IMR-90 (cell line): ENCODE measurements around the gene IQCK. TPM values are rescaled to one million over a fixed set of nuclear protein-coding genes. Genes with fewer than 3 reads are reported as not detected.

Experiments used
- ATAC-seq: fragments of 200-7000 bp; cut with Tn5 transposase; 2 replicates; pipeline ENCODE4 v1.9.1; 2020; ENCODE audit warnings: low read depth, mild to moderate bottlenecking, moderate library complexity
- BruUV-seq: library from RNA; stranded (reverse); fragments of 400-500 nt; replicated peaks from 2 replicates; lab custom pipeline; 2021; lab: Mats Ljungman, UMichigan
- CTCF ChIA-PET: fragments of 300-600 bp; formaldehyde crosslinking; extraction: SDS; loops from one replicate; lab custom pipeline; 2021; ENCODE audit warnings: antibody characterized with exemption; lab: Yijun Ruan, JAX
- POLR2A ChIA-PET: fragments of 300-600 bp; sonication (Branson Sonifier 250); formaldehyde crosslinking; loops from one replicate; lab custom pipeline; 2022; ENCODE audit warnings: antibody characterized with exemption; ENCODE audit not compliant: unreplicated experiment; lab: Charles Lee
- DNase-seq: peaks from one replicate; pipeline ENCODE4 v3.0.0; 2013
- H2AFZ ChIP-seq: replicated peaks from 2 replicates; pipeline ENCODE3; 2013; ENCODE audit warnings: low read length, mild to moderate bottlenecking; ENCODE audit not compliant: poor library complexity
- H2AK5ac ChIP-seq: 2 replicates; pipeline ENCODE4 v1.6.1; 2013; ENCODE audit warnings: low read depth, low read length, inconsistent platforms
- H2AK9ac ChIP-seq: replicated peaks from 2 replicates; pipeline ENCODE3; 2013; ENCODE audit warnings: mild to moderate bottlenecking, low read depth, low read length, moderate library complexity; ENCODE audit not compliant: poor library complexity
- H2BK120ac ChIP-seq: 2 replicates; pipeline ENCODE4 v1.6.1; 2013; ENCODE audit warnings: low read depth, low read length, inconsistent platforms
- H2BK15ac ChIP-seq: 3 replicates; pipeline ENCODE4 v1.6.1; 2013; ENCODE audit warnings: low read depth, low read length, inconsistent platforms
- H2BK20ac ChIP-seq: 2 replicates; pipeline ENCODE4 v1.6.1; 2013; ENCODE audit warnings: low read depth, mild to moderate bottlenecking, inconsistent platforms, low read length, moderate library complexity
- H2BK5ac ChIP-seq: 2 replicates; pipeline ENCODE4 v1.6.1; 2013; ENCODE audit warnings: mild to moderate bottlenecking, low read depth, low read length, inconsistent platforms; ENCODE audit not compliant: poor library complexity, severe bottlenecking
- H3K14ac ChIP-seq: replicated peaks from 2 replicates; pipeline ENCODE4 v1.6.1; 2013; ENCODE audit warnings: low read depth, low read length, inconsistent platforms
- H3K18ac ChIP-seq: 2 replicates; pipeline ENCODE4 v1.6.1; 2013; ENCODE audit warnings: low read depth, low read length, control low read depth
- H3K23ac ChIP-seq: 2 replicates; pipeline ENCODE4 v1.6.1; 2013; ENCODE audit warnings: low read depth, low read length, inconsistent platforms
- H3K27ac ChIP-seq: 2 replicates; pipeline ENCODE4 v1.5.1; 2013; ENCODE audit warnings: mild to moderate bottlenecking, control low read depth, low read length; ENCODE audit not compliant: insufficient read depth
- H3K27me3 ChIP-seq: 2 replicates; pipeline ENCODE4 v1.6.1; 2013; ENCODE audit warnings: low read length; ENCODE audit not compliant: control insufficient read depth, insufficient read depth
- H3K36me3 ChIP-seq: 2 replicates; pipeline ENCODE4 v1.6.1; 2013; ENCODE audit warnings: low read length, mixed read lengths; ENCODE audit not compliant: control insufficient read depth, insufficient read depth
- H3K4ac ChIP-seq: 2 replicates; pipeline ENCODE4 v1.6.1; 2013; ENCODE audit warnings: low read depth, low read length, inconsistent platforms
- H3K4me1 ChIP-seq: 2 replicates; pipeline ENCODE4 v1.6.1; 2013; ENCODE audit warnings: low read length, mixed read lengths; ENCODE audit not compliant: control insufficient read depth, insufficient read depth
- H3K4me2 ChIP-seq: 2 replicates; pipeline ENCODE4 v1.6.1; 2013; ENCODE audit warnings: low read depth, mild to moderate bottlenecking, control low read depth, low read length, moderate library complexity
- H3K4me3 ChIP-seq: 2 replicates; pipeline ENCODE4 v1.5.1; 2013; ENCODE audit warnings: low read depth, mild to moderate bottlenecking, control low read depth, low read length, moderate library complexity; ENCODE audit not compliant: insufficient read depth
- H3K56ac ChIP-seq: 2 replicates; pipeline ENCODE4 v1.6.1; 2013; ENCODE audit warnings: low read length, inconsistent platforms; ENCODE audit not compliant: insufficient read depth; ENCODE audit errors: extremely low read depth
- H3K79me1 ChIP-seq, 2 experiments: 2 replicates each; pipeline ENCODE4 v1.6.1; 2013; ENCODE audit warnings: low read length in 2 of 2, inconsistent platforms in 1 of 2, low read depth in 1 of 2
- H3K9ac ChIP-seq: 2 replicates; pipeline ENCODE4 v1.6.1; 2013; ENCODE audit warnings: low read depth, low read length, control low read depth
- H3K9me1 ChIP-seq: 2 replicates; pipeline ENCODE4 v1.6.1; 2013; ENCODE audit warnings: low read length, inconsistent platforms; ENCODE audit not compliant: insufficient read depth
- H3K9me3 ChIP-seq: 2 replicates; pipeline ENCODE4 v1.6.1; 2013; ENCODE audit warnings: low read length; ENCODE audit not compliant: control insufficient read depth, insufficient read depth
- H4K20me1 ChIP-seq: 2 replicates; pipeline ENCODE4 v1.6.1; 2013; ENCODE audit warnings: low read length, inconsistent platforms; ENCODE audit not compliant: insufficient read depth
- H4K5ac ChIP-seq: 2 replicates; pipeline ENCODE4 v1.6.1; 2013; ENCODE audit warnings: mild to moderate bottlenecking, low read depth, low read length, control low read depth
- H4K8ac ChIP-seq, 2 experiments: 2 replicates each; pipeline ENCODE4 v1.6.1; 2013; ENCODE audit warnings: low read depth in 2 of 2, low read length in 2 of 2, control low read depth in 1 of 2, inconsistent platforms in 1 of 2
- H4K91ac ChIP-seq: 2 replicates; pipeline ENCODE4 v1.6.1; 2013; ENCODE audit warnings: low read depth, low read length, inconsistent platforms; ENCODE audit not compliant: insufficient read depth
- BHLHE40 ChIP-seq: fragments of 150-350 bp; IDR thresholded peaks from 2 replicates; pipeline ENCODE4 v1.6.1; 2016; ENCODE audit warnings: mild to moderate bottlenecking, low read depth, low read length
- CEBPB ChIP-seq: IDR thresholded peaks from 2 replicates; pipeline ENCODE4 v1.6.1; 2012; ENCODE audit warnings: low read depth, low read length, improper control_type of control experiment
- CHD1 ChIP-seq: IDR thresholded peaks from 2 replicates; pipeline ENCODE4 v1.6.1; 2012; ENCODE audit warnings: low read depth, low read length, improper control_type of control experiment
- FOS ChIP-seq: fragments of 150-350 bp; IDR thresholded peaks from 2 replicates; pipeline ENCODE4 v1.6.1; 2016; ENCODE audit warnings: low read depth, low read length
- MAFK ChIP-seq: IDR thresholded peaks from 2 replicates; pipeline ENCODE4 v1.6.1; 2012; ENCODE audit warnings: low read depth, low read length, improper control_type of control experiment
- MAZ ChIP-seq: IDR thresholded peaks from 2 replicates; pipeline ENCODE4 v1.6.1; 2012; ENCODE audit warnings: low read depth, mild to moderate bottlenecking, low read length, improper control_type of control experiment, moderate library complexity, borderline replicate concordance
- MXI1 ChIP-seq: IDR thresholded peaks from 2 replicates; pipeline ENCODE4 v1.6.1; 2012; ENCODE audit warnings: low read depth, mild to moderate bottlenecking, low read length, moderate library complexity, borderline replicate concordance
- NFE2L2 ChIP-seq: fragments of 150-350 bp; IDR thresholded peaks from 2 replicates; pipeline ENCODE4 v1.6.1; 2016; ENCODE audit warnings: low read depth, mild to moderate bottlenecking, low read length
- POLR2A ChIP-seq: IDR thresholded peaks from 2 replicates; pipeline ENCODE4 v1.6.1; 2012; ENCODE audit warnings: mild to moderate bottlenecking, low read depth, low read length
- RAD21 ChIP-seq: IDR thresholded peaks from 2 replicates; pipeline ENCODE4 v1.6.1; 2012; ENCODE audit warnings: low read length, improper control_type of control experiment
- RCOR1 ChIP-seq: IDR thresholded peaks from 2 replicates; pipeline ENCODE4 v1.6.1; 2012; ENCODE audit warnings: mild to moderate bottlenecking, low read length, improper control_type of control experiment; ENCODE audit not compliant: insufficient replicate concordance
- RFX5 ChIP-seq: IDR thresholded peaks from 2 replicates; pipeline ENCODE4 v1.8.0; 2012; ENCODE audit warnings: low read depth, mild to moderate bottlenecking, low read length, moderate library complexity
- SMC3 ChIP-seq: fragments of 150-350 bp; IDR thresholded peaks from 2 replicates; pipeline ENCODE4 v1.6.1; 2016; ENCODE audit warnings: low read depth, mild to moderate bottlenecking, antibody characterized with exemption, low read length, moderate library complexity
- WGBS, 2 experiments: methylation state at CpG; one replicate each; pipeline versions ENCODE4 v1.1.5 to v1.1.7; 2013; ENCODE audit warnings: missing lambda C conversion rate in 2 of 2; ENCODE audit not compliant: insufficient read length in 1 of 2; ENCODE audit errors: extremely low coverage in 2 of 2; 5-methylcytosine and 5-hydroxymethylcytosine counted together
- dilution Hi-C: fragments of 300-500 bp; cut with HindIII; formaldehyde crosslinking; loops from one replicate; pipeline ENCODE4 v1.14.3; 2018; ENCODE audit warnings: low sequenced_read_pairs; ENCODE audit not compliant: unreplicated experiment
- in situ Hi-C: fragments of 300-500 bp; cut with MboI; formaldehyde crosslinking; loops from 3 replicates; pipeline ENCODE4 v1.14.3; 2019; ENCODE audit warnings: low sequenced_read_pairs, inconsistent platforms, mixed read lengths
- intact Hi-C: fragments of 100-400 bp; cut with micrococcal nuclease; formaldehyde crosslinking; loops from 2 replicates; pipeline ENCODE4 v1.10.0; 2022
- polyA plus RNA-seq, 3 experiments: library from polyadenylated mRNA; depleted of rRNA; stranded (reverse); fragments of >200 nt; gene quantifications; 2 replicates each; pipeline ENCODE4 v1.2.3, GENCODE V29; 2012; ENCODE audit warnings: low replicate concordance in 1 of 3
- total RNA-seq: library from RNA; depleted of rRNA; stranded (reverse); fragments of >200 nt; gene quantifications from 2 replicates; pipeline ENCODE4 v1.2.3, GENCODE V29; 2012
- TF ChIP-seq, protein P1 (sequence below): conservative IDR thresholded peaks from 2 replicates; pipeline ENCODE4 v1.5.1; 2012; ENCODE audit warnings: mild to moderate bottlenecking, low read depth, low read length, improper control_type of control experiment
- TF ChIP-seq, protein P2 (sequence below): fragments of 150-350 bp; IDR thresholded peaks from 2 replicates; pipeline ENCODE4 v1.6.1; 2016; ENCODE audit warnings: low read depth, mild to moderate bottlenecking, low read length, moderate library complexity, borderline replicate concordance
- TF ChIP-seq, protein P3 (sequence below): fragments of 150-350 bp; IDR thresholded peaks from 2 replicates; pipeline ENCODE4 v1.6.1; 2017; ENCODE audit warnings: mild to moderate bottlenecking, antibody characterized with exemption, low read length, low read depth

The IQCK gene
- total and polyA plus RNA-seq, 2 of the 4 experiments (the other 2 are of a cell fraction): 4.1 to 5.4 TPM

DNA sequence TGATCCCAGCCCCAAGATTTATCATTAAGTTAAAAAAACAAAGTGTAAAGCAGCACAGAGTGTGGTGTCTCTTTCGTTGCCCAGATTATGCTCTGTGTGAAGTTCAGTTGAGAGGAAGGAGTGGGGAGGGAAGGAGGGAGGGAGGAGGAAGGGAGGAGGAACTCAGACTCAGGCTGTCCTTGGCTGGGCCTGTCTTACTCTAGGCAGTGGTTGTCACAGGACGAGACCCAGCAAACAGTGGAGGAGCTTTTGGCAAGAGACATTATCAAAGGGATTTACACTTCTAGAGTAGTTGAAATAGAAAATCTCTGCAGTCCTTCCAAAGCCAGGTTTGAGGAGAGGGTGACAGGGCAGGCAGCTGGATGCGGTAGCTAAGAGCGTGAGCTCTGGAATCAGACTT is 27.9 kb upstream of the IQCK start:
- ATAC-seq: peak; percentile 65

More for the DNA sequence above, 27.9 kb upstream of the IQCK start:
- Histone ChIP-seq H4K20me1 (no peaks in the 10 kb centered on the region), H3K4me2 (no peak overlapping the region), H3K36me3 (peaks cover 36% of the 10 kb centered on the region), H2BK20ac (no peak overlapping the region), H3K9me3 (no peaks in the 10 kb centered on the region), H3K18ac (no peak overlapping the region), H3K9me1 (peaks cover 10% of the 10 kb centered on the region; the same call in 1 of the 2 replicates), H4K91ac (no peak overlapping the region), H4K8ac (no peak overlapping the region), H2BK120ac (no peak overlapping the region), H2BK15ac (no peak overlapping the region), H2AK9ac (no peak overlapping the region), H3K27me3 (no peaks in the 10 kb centered on the region), H3K23ac (no peak overlapping the region), H3K9ac (no peak overlapping the region), H3K56ac (no peak overlapping the region), H3K4ac (no peak overlapping the region), H2BK5ac (no peak overlapping the region), H3K14ac (no peak overlapping the region), H2AFZ (peak overlapping the region; percentile 59), H3K4me1 (no peaks in the 10 kb centered on the region), H3K27ac (no peak overlapping the region), H3K79me1 (peaks cover 2 to 11% of the 10 kb centered on the region in 2 experiments; a peak in 2 of 4 replicates), H2AK5ac (peak overlapping the region; percentile 9; the same call in 1 of the 2 replicates), H4K5ac (no peak overlapping the region), H3K4me3 (no peak overlapping the region)
- no TSS peak for BruUV-seq
- in situ Hi-C loops: no loop called here
- POLR2A ChIA-PET: no interaction called here
- CTCF ChIA-PET: interaction anchor here (1.0 kb wide), 1 partner anchor 9 kb away, joined by 3 read pairs; no protein-coding TSS in a partner anchor
- DNase-seq: no peak
- intact Hi-C loops: no loop called here
- 67% methylated on average over 1 of the region's 4 CpGs; no CpG with 5 or more reads in 1 of the 2 experiments for WGBS, 2 experiments
- TF ChIP-seq MAZ (no peak), MXI1 (no peak), SMC3 (no peak), NFE2L2 (no peak), CHD1 (no peak), RAD21 (no peak), MAFK (no peak), BHLHE40 (no peak), RCOR1 (no peak), CEBPB (no peak), RFX5 (no peak), FOS (no peak), POLR2A (no peak)
- TF ChIP-seq, protein P1, sequence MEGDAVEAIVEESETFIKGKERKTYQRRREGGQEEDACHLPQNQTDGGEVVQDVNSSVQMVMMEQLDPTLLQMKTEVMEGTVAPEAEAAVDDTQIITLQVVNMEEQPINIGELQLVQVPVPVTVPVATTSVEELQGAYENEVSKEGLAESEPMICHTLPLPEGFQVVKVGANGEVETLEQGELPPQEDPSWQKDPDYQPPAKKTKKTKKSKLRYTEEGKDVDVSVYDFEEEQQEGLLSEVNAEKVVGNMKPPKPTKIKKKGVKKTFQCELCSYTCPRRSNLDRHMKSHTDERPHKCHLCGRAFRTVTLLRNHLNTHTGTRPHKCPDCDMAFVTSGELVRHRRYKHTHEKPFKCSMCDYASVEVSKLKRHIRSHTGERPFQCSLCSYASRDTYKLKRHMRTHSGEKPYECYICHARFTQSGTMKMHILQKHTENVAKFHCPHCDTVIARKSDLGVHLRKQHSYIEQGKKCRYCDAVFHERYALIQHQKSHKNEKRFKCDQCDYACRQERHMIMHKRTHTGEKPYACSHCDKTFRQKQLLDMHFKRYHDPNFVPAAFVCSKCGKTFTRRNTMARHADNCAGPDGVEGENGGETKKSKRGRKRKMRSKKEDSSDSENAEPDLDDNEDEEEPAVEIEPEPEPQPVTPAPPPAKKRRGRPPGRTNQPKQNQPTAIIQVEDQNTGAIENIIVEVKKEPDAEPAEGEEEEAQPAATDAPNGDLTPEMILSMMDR: no peak
- TF ChIP-seq, protein P2, sequence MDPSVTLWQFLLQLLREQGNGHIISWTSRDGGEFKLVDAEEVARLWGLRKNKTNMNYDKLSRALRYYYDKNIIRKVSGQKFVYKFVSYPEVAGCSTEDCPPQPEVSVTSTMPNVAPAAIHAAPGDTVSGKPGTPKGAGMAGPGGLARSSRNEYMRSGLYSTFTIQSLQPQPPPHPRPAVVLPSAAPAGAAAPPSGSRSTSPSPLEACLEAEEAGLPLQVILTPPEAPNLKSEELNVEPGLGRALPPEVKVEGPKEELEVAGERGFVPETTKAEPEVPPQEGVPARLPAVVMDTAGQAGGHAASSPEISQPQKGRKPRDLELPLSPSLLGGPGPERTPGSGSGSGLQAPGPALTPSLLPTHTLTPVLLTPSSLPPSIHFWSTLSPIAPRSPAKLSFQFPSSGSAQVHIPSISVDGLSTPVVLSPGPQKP: no peak
- TF ChIP-seq, protein P3, sequence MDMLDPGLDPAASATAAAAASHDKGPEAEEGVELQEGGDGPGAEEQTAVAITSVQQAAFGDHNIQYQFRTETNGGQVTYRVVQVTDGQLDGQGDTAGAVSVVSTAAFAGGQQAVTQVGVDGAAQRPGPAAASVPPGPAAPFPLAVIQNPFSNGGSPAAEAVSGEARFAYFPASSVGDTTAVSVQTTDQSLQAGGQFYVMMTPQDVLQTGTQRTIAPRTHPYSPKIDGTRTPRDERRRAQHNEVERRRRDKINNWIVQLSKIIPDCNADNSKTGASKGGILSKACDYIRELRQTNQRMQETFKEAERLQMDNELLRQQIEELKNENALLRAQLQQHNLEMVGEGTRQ: no peak
- dilution Hi-C loops: no loop called here
